ENCODE results near the gene COL1A1. TPM values are rescaled to one million over a fixed set of nuclear protein-coding genes. Genes with fewer than 3 reads are reported as not detected.
A peak's percentile ranks its signal among the peaks of the same experiment; 100 is the strongest.

COL1A1 gene
- total and polyA plus RNA-seq, 4 donors: 8.3 to 72.5 (median 35.8) TPM

DNA sequence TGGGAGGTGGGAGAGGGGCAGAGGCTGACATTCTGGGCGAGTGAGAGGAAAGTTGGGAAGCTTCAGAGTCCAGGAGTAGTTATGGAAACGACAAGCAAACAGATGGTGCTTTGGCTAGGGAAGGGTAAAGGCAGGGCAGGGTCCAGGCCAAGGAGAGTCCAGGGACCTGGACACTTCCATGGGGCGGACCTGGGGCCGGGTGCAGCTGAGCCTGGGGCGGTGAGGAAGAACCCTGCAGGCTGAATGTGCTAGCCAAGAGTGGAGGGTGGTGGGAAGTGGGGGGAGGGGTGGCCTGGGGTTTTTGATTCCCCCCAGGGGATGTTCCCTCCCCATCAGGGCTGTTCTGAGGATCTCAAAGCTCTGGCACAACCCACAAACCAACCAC is 53.6 kb downstream of the COL1A1 start:
- DNase-seq (ENCODE audit: low spot score): peak; percentile 66
- peak overlapping the region; percentile 38 to 73 (median 70) for H3K4me3 ChIP-seq (ENCODE audit: low read depth in 1 of 3, low read length in 3 of 3)
- H3K9ac ChIP-seq (ENCODE audit: low read depth in 1 of 2, low read length in 2 of 2): peak overlapping the region in 1 of 2 donors; percentile 56
- 6% methylated on average over 5 of the region's 5 CpGs for WGBS
- TF ChIP-seq HNF4G (IDR thresholded peaks at IDR 0.05): peak; percentile 96
- TF ChIP-seq EGR1 (IDR thresholded peaks at IDR 0.05; ENCODE audit: low read depth in 2 of 2): no peak
- TF ChIP-seq, protein P1, sequence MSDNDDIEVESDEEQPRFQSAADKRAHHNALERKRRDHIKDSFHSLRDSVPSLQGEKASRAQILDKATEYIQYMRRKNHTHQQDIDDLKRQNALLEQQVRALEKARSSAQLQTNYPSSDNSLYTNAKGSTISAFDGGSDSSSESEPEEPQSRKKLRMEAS (IDR thresholded peaks at IDR 0.05): no peak
- TF ChIP-seq, protein P2, sequence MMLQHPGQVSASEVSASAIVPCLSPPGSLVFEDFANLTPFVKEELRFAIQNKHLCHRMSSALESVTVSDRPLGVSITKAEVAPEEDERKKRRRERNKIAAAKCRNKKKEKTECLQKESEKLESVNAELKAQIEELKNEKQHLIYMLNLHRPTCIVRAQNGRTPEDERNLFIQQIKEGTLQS (IDR thresholded peaks at IDR 0.05): no peak
- peak in 1 of 2 donors; percentile 44 for TF ChIP-seq JUND (IDR thresholded peaks at IDR 0.05)
- TF ChIP-seq RAD21 (IDR thresholded peaks at IDR 0.05): no peak
- TF ChIP-seq NR2F2 (IDR thresholded peaks at IDR 0.05): peak; percentile 26
- TF ChIP-seq YY1 (IDR thresholded peaks at IDR 0.05): peak; percentile 64
- TF ChIP-seq SP1 (IDR thresholded peaks at IDR 0.05): peak; percentile 88
- TF ChIP-seq HNF4A (conservative IDR thresholded peaks at IDR 0.05): peak; percentile 98 to 99
- TF ChIP-seq, protein P3, sequence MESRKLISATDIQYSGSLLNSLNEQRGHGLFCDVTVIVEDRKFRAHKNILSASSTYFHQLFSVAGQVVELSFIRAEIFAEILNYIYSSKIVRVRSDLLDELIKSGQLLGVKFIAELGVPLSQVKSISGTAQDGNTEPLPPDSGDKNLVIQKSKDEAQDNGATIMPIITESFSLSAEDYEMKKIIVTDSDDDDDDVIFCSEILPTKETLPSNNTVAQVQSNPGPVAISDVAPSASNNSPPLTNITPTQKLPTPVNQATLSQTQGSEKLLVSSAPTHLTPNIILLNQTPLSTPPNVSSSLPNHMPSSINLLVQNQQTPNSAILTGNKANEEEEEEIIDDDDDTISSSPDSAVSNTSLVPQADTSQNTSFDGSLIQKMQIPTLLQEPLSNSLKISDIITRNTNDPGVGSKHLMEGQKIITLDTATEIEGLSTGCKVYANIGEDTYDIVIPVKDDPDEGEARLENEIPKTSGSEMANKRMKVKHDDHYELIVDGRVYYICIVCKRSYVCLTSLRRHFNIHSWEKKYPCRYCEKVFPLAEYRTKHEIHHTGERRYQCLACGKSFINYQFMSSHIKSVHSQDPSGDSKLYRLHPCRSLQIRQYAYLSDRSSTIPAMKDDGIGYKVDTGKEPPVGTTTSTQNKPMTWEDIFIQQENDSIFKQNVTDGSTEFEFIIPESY (IDR thresholded peaks at IDR 0.05): no peak
- TF ChIP-seq, protein P4, sequence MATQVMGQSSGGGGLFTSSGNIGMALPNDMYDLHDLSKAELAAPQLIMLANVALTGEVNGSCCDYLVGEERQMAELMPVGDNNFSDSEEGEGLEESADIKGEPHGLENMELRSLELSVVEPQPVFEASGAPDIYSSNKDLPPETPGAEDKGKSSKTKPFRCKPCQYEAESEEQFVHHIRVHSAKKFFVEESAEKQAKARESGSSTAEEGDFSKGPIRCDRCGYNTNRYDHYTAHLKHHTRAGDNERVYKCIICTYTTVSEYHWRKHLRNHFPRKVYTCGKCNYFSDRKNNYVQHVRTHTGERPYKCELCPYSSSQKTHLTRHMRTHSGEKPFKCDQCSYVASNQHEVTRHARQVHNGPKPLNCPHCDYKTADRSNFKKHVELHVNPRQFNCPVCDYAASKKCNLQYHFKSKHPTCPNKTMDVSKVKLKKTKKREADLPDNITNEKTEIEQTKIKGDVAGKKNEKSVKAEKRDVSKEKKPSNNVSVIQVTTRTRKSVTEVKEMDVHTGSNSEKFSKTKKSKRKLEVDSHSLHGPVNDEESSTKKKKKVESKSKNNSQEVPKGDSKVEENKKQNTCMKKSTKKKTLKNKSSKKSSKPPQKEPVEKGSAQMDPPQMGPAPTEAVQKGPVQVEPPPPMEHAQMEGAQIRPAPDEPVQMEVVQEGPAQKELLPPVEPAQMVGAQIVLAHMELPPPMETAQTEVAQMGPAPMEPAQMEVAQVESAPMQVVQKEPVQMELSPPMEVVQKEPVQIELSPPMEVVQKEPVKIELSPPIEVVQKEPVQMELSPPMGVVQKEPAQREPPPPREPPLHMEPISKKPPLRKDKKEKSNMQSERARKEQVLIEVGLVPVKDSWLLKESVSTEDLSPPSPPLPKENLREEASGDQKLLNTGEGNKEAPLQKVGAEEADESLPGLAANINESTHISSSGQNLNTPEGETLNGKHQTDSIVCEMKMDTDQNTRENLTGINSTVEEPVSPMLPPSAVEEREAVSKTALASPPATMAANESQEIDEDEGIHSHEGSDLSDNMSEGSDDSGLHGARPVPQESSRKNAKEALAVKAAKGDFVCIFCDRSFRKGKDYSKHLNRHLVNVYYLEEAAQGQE (IDR thresholded peaks at IDR 0.05): no peak
- TF ChIP-seq RXRA (IDR thresholded peaks at IDR 0.05): peak; percentile 85 to 91
- H3K9me3 ChIP-seq (ENCODE audit: control insufficient read depth in 4 of 4, low read length in 3 of 4): no peaks in the 10 kb centered on the region
- peaks cover 0 to 3% (median under 1%) of the 10 kb centered on the region in 4 donors for H3K36me3 ChIP-seq (ENCODE audit: control insufficient read depth in 4 of 4, insufficient read depth in 3 of 4, low read depth in 1 of 4, low read length in 3 of 4)
- H3K27ac ChIP-seq (ENCODE audit: low read depth in 1 of 2, low read length in 2 of 2): peak overlapping the region; percentile 74 to 80
- no peaks in the 10 kb centered on the region for H3K27me3 ChIP-seq (ENCODE audit: control insufficient read depth in 4 of 4, insufficient read depth in 4 of 4, low read length in 3 of 4)
- H3K4me1 ChIP-seq (ENCODE audit: control insufficient read depth in 4 of 4, insufficient read depth in 4 of 4, low read length in 3 of 4): peaks cover 27 to 70% (median 63%) of the 10 kb centered on the region in 4 donors

DNA sequence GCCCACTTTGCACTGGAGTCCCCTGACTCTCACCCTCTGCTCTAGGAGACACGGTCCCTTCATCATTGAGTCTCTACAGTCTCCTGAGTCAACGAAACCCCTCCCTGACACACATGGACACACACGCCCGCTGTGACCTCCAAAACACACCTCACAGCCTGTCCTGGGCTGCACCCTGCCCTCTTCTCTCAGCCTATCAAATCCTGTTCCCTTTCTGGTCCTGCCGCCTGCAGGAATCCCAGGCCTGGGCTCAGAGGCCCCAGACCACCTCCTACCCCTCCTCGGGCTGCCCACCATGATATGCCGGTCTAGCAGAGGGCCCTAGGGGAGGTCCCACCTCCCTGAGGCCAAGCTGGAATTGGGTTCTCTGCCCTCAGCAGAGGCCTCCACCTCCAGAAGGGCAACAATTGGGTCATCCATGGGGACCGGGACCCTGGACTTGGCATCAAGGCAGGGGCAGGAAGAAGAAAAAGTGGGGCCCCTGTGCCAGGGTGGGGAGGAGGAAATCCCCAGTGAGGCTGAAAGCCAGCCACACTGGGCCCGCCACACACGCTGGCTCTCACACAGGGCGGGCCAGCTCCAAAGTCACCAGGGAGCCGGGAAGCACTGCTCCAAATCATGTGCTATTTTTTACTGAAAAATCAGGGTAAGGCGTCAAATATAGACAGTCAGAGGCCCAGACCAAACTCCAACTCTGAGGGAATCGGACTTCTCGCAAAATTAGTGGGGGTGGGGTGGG is 54.3 kb downstream of the COL1A1 start:
- H3K4me3 ChIP-seq (ENCODE audit: low read depth in 1 of 3, low read length in 3 of 3): peak overlapping the region in 2 of 3 donors; percentile 70 to 73
- peak; percentile 17 for TF ChIP-seq SP1 (IDR thresholded peaks at IDR 0.05)
- TF ChIP-seq HNF4A (conservative IDR thresholded peaks at IDR 0.05): peak in 1 of 2 donors; percentile 32
- no peak for TF ChIP-seq EGR1 (IDR thresholded peaks at IDR 0.05; ENCODE audit: low read depth in 2 of 2)
- TF ChIP-seq, protein P5, sequence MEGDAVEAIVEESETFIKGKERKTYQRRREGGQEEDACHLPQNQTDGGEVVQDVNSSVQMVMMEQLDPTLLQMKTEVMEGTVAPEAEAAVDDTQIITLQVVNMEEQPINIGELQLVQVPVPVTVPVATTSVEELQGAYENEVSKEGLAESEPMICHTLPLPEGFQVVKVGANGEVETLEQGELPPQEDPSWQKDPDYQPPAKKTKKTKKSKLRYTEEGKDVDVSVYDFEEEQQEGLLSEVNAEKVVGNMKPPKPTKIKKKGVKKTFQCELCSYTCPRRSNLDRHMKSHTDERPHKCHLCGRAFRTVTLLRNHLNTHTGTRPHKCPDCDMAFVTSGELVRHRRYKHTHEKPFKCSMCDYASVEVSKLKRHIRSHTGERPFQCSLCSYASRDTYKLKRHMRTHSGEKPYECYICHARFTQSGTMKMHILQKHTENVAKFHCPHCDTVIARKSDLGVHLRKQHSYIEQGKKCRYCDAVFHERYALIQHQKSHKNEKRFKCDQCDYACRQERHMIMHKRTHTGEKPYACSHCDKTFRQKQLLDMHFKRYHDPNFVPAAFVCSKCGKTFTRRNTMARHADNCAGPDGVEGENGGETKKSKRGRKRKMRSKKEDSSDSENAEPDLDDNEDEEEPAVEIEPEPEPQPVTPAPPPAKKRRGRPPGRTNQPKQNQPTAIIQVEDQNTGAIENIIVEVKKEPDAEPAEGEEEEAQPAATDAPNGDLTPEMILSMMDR (IDR thresholded peaks at IDR 0.05; ENCODE audit: low read depth, low read length, missing input control): peak; percentile 4
- TF ChIP-seq RXRA (IDR thresholded peaks at IDR 0.05): peak; percentile 40 to 88
- H3K9ac ChIP-seq (ENCODE audit: low read depth in 1 of 2, low read length in 2 of 2): peak overlapping the region; percentile 30 to 56
- DNase-seq (ENCODE audit: low spot score): no peak
- H3K4me1 ChIP-seq (ENCODE audit: control insufficient read depth in 4 of 4, insufficient read depth in 4 of 4, low read length in 3 of 4): peaks cover 27 to 67% (median 60%) of the 10 kb centered on the region in 4 donors
- peaks cover 0 to 7% (median 1%) of the 10 kb centered on the region in 4 donors for H3K36me3 ChIP-seq (ENCODE audit: control insufficient read depth in 4 of 4, insufficient read depth in 3 of 4, low read depth in 1 of 4, low read length in 3 of 4)
- 43% methylated on average over 15 of the region's 15 CpGs for WGBS
- H3K27me3 ChIP-seq (ENCODE audit: control insufficient read depth in 4 of 4, insufficient read depth in 4 of 4, low read length in 3 of 4): no peaks in the 10 kb centered on the region
- no peaks in the 10 kb centered on the region for H3K9me3 ChIP-seq (ENCODE audit: control insufficient read depth in 4 of 4, low read length in 3 of 4)
- H3K27ac ChIP-seq (ENCODE audit: low read depth in 1 of 2, low read length in 2 of 2): peak overlapping the region; percentile 74 to 80

Data from liver (tissue), 9 donors.